GM19467 (cell line): ENCODE data around the gene SIRPA.
"Not testable (repeated sequence)": the region's sequence is repeated elsewhere in the genome, so short reads cannot be mapped to it uniquely, and the experiment has no call there.

Experiments used
- ATAC-seq: cut with Tn5 transposase; IDR thresholded peaks from one replicate; pipeline ENCODE4 v1.9.1; 2021; ENCODE audit warnings: mild to moderate bottlenecking, moderate library complexity; ENCODE audit not compliant: unreplicated experiment

Gene SIRPA

DNA sequence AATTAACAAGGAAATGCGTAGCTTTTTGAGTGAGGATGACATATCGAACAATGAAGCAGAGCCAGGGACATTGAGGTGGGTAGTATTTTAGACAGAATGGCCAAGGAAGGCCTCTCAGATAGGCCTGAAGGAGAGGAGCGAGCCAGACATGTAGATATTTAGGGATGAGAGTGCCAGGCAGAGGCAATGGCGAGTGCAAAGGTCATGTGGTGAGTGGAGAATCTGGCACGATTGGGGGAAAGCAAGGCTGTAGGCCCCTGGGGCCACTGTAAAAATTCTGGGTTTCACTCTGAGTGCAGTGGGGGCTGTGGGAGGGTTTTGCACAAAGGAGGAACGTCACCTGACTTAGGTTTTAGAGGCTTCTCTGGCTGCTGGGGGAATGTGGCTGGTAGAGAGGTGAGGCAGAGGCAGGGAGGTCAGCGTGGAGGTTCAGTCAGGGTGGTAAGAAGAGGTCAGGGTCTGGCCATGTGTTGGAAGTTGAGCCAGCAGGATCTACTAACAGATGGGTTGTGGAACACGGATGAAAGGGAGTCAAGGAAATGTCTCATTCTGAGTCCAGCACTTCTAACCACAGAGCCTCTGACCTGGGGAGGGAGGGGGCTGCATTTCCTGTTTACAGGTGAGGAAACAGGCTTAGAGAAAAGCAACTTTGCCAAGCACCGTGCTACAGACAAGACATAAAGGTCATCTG lies 11.3 kb downstream of the SIRPA start:
- ATAC-seq: no peak

GRCh38 chr20:1907586-1907985 lies 12.4 kb downstream of the SIRPA start:
- ATAC-seq: no peak

GRCh38 chr20:1908191-1908590 lies 13.0 kb downstream of the SIRPA start:
- ATAC-seq: no peak

GRCh38 chr20:1909097-1909496 lies 13.9 kb downstream of the SIRPA start:
- ATAC-seq: no peak

DNA sequence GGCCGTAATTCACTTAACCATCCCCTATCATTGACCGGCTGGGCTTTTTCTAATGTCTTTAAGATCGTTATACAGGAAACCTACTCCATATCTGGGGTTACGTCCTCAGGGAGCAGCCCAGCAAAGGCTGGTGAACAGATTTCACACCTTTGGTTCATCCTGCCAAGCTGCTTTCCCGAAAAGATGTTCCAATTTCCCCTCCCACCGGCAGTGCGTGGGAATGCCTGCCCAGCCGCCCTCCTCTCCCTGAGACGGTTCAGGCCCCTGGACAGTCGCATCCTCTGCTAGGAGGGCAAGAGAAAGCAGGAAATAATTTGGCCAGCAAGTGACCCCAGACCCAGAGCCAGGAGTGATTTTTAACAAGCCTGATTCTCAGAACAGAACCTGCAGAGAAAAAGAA lies 16.3 kb downstream of the SIRPA start:
- ATAC-seq: no peak

DNA sequence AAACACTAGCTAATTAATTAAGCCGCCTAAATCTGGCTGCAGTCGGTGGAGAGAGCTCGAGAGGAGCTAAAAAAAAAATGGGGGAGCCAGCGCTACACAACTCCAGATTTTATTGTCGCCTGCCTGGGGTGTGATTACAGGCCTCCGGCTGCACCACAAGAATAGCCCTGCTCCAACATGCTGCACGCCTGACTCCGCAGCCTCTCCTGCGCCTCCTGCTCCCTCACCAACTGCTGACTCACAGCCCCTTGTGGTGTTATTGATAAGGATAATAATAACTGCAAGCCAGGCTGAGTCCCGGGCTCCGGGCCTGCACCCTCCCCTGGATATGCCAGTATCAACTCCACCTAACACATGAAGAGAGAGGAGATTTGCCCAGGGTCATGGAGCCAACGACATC lies 16.8 kb downstream of the SIRPA start:
- ATAC-seq: no peak

DNA sequence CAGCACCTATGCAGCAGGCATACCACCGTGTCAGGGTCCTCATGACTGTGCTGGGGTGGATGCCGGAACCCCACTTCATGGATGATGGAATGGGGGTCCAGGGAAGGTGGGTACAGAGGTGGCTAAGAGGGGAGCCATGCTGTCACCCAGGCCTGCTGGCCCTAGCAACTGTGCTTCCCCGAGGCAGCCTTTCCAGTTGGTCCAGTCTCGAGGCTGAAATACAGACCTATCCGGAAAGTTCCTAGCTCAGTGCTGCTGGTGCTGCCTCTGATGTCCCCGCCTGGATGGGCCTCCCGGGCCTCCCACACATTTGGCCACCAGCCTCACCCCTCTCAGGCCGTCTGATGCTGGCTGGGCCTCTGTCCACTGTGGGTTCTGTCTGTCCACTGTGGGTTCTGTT lies 17.4 kb downstream of the SIRPA start:
- no peak for ATAC-seq

DNA sequence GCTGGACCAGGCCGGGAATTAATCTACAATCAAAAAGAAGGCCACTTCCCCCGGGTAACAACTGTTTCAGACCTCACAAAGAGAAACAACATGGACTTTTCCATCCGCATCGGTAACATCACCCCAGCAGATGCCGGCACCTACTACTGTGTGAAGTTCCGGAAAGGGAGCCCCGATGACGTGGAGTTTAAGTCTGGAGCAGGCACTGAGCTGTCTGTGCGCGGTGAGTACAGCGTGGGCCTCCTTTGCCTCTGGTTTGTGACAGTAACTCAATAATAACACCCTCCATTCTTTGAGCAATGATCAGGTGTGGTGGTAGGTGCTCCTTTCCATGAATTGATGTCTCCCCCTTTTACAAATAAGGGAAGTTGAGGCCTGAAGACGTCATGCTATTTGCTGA lies 20.0 kb downstream of the SIRPA start:
- ATAC-seq: not testable (repeated sequence)

- no peak for ATAC-seq
These were observed 20.5 kb downstream of the SIRPA start for GRCh38 chr20:1915725-1916124.

DNA sequence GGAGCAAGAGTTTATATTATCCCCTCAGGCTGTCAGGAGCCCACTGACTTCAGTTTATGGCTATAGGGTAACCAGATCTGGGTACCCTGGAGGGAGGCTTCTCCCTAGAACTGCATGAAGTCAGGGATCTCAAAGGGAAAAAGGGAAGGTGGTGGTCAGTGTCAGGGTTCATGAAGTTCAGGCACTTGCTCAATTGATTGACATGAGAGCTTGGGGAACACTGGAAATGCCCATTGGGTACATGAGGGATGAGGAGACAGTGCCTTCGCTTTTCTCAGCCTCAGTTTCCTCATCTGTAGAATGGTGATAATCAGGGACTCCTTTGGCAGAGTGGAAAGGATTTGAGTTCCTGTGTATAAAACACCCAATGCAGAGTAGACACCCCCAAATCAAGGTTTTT lies 22.6 kb downstream of the SIRPA start:
- no peak for ATAC-seq

DNA sequence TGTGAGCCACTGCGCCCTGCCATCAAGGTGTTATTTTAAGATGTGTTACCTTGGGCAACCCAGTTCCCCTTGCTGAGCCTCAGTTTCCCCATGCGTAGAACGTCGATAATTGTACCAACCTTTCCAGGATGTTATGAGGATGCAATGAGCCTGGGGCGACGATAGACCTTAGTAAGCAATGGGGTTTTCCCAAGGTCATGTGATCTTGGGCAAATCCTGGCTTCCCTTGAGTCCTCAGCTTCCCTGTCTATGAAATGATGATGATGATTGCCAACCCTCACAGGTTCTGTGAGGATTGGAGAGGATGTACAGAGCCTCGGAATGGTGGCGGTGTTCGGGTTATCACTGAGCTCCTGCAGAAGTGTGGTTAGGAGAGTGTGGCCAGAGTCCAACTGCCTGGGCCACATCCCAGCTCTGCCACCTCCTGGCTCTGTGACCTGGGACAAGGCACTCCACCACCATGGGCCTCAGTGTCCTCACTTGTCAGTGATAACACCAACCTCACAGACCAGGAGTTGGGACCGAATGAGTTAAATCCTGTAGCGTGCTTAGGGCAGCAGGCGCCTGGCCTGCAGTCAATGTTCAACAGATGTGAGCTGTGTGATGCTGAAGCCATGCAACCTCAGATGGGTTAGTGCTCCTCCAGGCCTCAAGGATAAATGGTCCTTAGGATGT lies 23.4 kb downstream of the SIRPA start:
- ATAC-seq: no peak

DNA sequence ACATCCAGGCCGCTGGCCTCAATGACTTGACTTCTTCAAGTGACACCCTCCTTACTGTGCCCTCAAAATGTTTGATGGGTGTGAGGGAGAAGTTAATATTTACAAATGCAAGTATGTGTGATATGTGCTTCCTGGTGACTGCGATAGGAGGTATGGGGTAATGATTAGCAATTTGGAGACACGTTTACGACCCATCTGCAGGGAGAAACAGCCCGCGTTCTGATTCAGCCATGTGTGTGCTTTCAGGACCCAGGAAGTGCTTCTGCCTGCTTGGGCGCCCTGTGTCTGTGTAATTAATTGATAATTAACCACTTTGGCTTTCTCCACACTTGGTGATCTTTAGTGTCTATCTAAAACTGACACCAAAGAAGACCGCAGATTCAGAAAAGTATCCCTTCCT lies 25.0 kb downstream of the SIRPA start:
- peak; percentile 58 for ATAC-seq

DNA sequence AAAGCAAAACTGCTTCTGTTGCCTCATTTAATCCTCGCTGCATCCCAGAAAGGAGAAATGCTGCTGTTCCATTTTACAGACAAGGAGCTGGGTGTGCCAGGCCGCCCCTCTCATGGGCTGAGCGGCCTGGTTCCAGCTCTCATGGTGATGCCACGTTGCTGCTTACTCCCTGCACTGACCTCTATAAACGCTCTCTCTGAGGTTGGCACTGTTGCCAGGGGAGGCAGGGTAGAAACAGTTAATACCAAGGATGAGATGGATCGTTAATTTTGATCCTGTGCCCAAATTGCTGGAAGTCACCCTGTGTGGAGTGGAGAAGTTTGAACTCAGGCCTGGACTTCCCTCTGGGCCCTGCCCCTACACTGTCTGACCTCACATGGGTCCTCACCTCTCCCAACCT lies 25.6 kb downstream of the SIRPA start:
- no peak for ATAC-seq

DNA sequence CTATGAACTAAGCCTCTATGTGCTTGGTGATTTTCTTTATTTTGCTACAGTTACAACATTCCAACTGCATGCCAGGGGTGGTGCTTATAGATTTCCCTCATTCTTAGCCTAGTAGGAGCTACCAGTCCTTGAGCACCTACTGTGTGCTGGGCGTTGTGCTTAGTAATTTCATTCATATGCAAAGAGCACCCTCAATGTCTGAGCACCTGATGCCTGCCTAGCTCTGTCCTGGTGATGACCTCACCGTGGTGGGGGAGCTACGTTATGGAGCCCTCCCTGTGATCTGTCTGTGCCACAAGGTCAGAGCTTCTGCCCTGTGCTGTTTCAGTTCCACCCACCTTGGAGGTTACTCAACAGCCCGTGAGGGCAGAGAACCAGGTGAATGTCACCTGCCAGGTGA lies 26.8 kb downstream of the SIRPA start:
- not testable (repeated sequence) for ATAC-seq

GRCh38 chr20:1922786-1923185 lies 27.6 kb downstream of the SIRPA start:
- ATAC-seq: no peak

GRCh38 chr20:1924910-1925861 lies 30.0 kb downstream of the SIRPA start:
- no peak for ATAC-seq

- no peak for ATAC-seq
These were observed 31.0 kb downstream of the SIRPA start for GRCh38 chr20:1926237-1926636.

DNA sequence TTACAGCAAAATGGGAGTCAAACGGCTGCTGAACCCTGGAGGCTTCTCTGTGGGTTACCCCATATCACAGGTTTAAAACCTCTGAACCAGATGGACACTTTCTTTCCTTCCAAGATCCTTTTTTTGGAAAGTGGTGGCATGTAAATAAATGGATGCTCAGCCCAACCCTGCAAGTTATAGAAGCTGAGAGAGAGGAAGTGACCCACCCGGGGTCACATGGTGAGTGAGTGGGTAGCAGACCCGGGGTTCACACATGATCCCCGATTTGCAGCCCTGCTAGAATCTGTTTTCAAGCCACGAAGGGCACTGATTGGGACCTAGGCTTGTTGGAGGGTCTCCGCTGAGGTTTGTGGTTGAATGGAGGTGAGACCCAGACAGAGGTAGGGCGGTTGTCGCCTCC lies 32.0 kb downstream of the SIRPA start:
- no peak for ATAC-seq

- no peak for ATAC-seq
These were observed 32.9 kb downstream of the SIRPA start for GRCh38 chr20:1928154-1928553.

DNA sequence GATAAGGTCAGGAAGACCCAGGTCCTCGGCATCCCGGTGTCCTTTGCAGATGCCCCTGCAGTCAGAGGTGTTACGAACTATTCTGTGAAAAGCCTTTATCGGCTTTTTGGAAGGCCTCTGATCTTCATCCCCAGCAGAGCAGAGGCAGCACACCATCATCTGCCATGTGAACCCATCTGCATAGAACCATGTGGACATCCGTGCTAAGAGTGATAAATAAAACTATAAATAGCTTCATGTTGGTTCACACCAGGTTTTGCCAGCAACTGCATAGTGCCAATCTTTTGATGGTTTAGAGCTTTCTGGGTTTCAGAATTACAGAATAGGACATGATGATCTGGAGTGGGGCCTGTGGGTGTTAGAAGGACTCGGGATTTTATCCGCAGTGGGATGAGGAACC lies 33.6 kb downstream of the SIRPA start:
- ATAC-seq: no peak

DNA sequence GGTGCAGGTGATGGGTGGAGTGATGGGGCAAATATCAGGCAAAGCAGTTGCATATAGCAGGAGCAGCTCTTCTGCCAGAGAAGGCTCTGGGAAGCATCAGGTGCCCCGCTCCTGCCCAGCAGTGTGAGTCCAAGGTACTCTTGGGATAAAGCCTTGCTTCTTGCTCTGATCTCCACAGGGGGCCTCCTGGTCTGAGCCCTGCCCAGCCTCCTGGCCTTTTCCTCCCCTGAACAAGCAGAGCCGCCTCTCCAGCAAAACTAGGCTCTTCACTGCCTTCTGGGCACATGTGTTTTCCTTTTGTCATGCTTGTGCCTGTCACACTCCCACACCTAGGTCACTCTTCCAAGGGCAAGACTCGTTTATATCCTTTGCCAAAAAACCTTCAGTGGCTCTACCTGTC lies 34.3 kb downstream of the SIRPA start:
- ATAC-seq: no peak

GRCh38 chr20:1930165-1930564 lies 35.0 kb downstream of the SIRPA start:
- ATAC-seq: no peak
